B cell (primary cell): ENCODE measurements around the gene LTBP2. TPM values are rescaled to one million over a fixed set of nuclear protein-coding genes. Genes with fewer than 3 reads are reported as not detected.

Experiments used
- ATAC-seq: fragments of 200-7000 bp; cut with Tn5 transposase; one replicate; pipeline ENCODE4 v1.10.0; 2021; ENCODE audit warnings: low read depth, mild to moderate bottlenecking, moderate number of reproducible peaks, moderate library complexity
- CTCF ChIA-PET: fragments of 350-600 bp; sonication (Branson Sonifier 250); formaldehyde crosslinking; loops from one replicate; lab custom pipeline; 2021; ENCODE audit warnings: antibody characterized with exemption, inconsistent platforms; lab: Charles Lee
- POLR2A ChIA-PET: fragments of 350-600 bp; sonication (Branson Sonifier 250); formaldehyde crosslinking; loops from one replicate; lab custom pipeline; 2021; ENCODE audit warnings: antibody characterized with exemption; lab: Charles Lee
- DNase-seq: peaks from one replicate; pipeline ENCODE4 v3.0.0; 2013
- H2AFZ ChIP-seq: 2 replicates; pipeline ENCODE4 v1.6.1; 2012; ENCODE audit warnings: mild to moderate bottlenecking, low read depth, low read length; ENCODE audit not compliant: insufficient read depth, poor library complexity, severe bottlenecking
- H3K27ac ChIP-seq, 2 donors: 1 replicate in 1 of 2; 2 replicates in 1 of 2; pipeline ENCODE4 v1.5.1; 2012 to 2013; ENCODE audit warnings: low read length in 2 of 2, mild to moderate bottlenecking in 2 of 2, moderate library complexity in 1 of 2
- H3K27me3 ChIP-seq, 4 experiments: fragments of 200-600 bp in 1 of 4; sonication (generic) in 1 of 4; replicated peaks in 1 of 4; 1 replicate in 2 of 4; 2 replicates in 2 of 4; pipeline versions ENCODE4 v1.6.1 to v1.7.0; 2013 to 2016; ENCODE audit warnings: low read length in 3 of 4, mild to moderate bottlenecking in 2 of 4, mixed read lengths in 1 of 4, moderate library complexity in 1 of 4; ENCODE audit not compliant: insufficient read depth in 4 of 4, control insufficient read depth in 3 of 4; ENCODE audit errors: control extremely low read depth in 1 of 4
- H3K36me3 ChIP-seq, 2 experiments: replicated peaks in 1 of 2; 1 replicate in 1 of 2; 2 replicates in 1 of 2; pipeline versions ENCODE4 v1.6.1 to v1.7.1; 2013; ENCODE audit warnings: low read length in 1 of 2; ENCODE audit not compliant: insufficient read depth in 2 of 2, control insufficient read depth in 1 of 2; ENCODE audit errors: control extremely low read depth in 1 of 2, extremely low read depth in 1 of 2
- H3K4me1 ChIP-seq, 2 donors: fragments of 200-600 bp in 1 of 2; sonication (generic) in 1 of 2; 1 replicate in 1 of 2; 2 replicates in 1 of 2; pipeline versions ENCODE4 v1.5.1 to v1.6.1; 2013 to 2017; ENCODE audit warnings: low read length in 2 of 2; ENCODE audit not compliant: control insufficient read depth in 2 of 2, insufficient read depth in 2 of 2
- H3K4me2 ChIP-seq: replicated peaks from 2 replicates; pipeline ENCODE3; 2012; ENCODE audit warnings: mild to moderate bottlenecking, low read depth, low read length; ENCODE audit not compliant: poor library complexity, severe bottlenecking
- H3K4me3 ChIP-seq, 5 experiments: fragments of 200-600 bp in 1 of 5; sonication (generic) in 1 of 5; 1 replicate in 3 of 5; 2 replicates in 2 of 5; pipeline versions ENCODE4 v1.5.1 to v1.7.0; 2011 to 2016; ENCODE audit warnings: low read length in 4 of 5, mild to moderate bottlenecking in 4 of 5, low read depth in 2 of 5, control low read depth in 1 of 5, moderate library complexity in 1 of 5; ENCODE audit not compliant: insufficient read depth in 1 of 5; ENCODE audit errors: control extremely low read depth in 1 of 5, extremely low read depth in 1 of 5
- H3K79me2 ChIP-seq: fragments of 200-600 bp; sonication (generic); one replicate; pipeline ENCODE4 v1.6.0; 2016; ENCODE audit warnings: low read length; ENCODE audit not compliant: control insufficient read depth, insufficient read depth
- H3K9ac ChIP-seq: fragments of 200-600 bp; sonication (generic); 2 replicates; pipeline ENCODE4 v1.6.1; 2017; ENCODE audit warnings: mild to moderate bottlenecking, low read length, moderate library complexity
- H3K9me3 ChIP-seq, 3 donors: one replicate each; pipeline versions ENCODE4 v1.6.1 to v1.7.1; 2013; ENCODE audit warnings: low read length in 2 of 3; ENCODE audit not compliant: control insufficient read depth in 2 of 3, insufficient read depth in 1 of 3; ENCODE audit errors: control extremely low read depth in 1 of 3
- H4K20me1 ChIP-seq: 2 replicates; pipeline ENCODE4 v1.6.0; 2012; ENCODE audit warnings: mild to moderate bottlenecking, low read length; ENCODE audit not compliant: insufficient read depth, control insufficient read depth, poor library complexity, severe bottlenecking
- H3K27ac Mint-ChIP-seq: one replicate; pipeline ENCODE4 v1.8.0; 2021; ENCODE audit warnings: mixed read lengths
- H3K27me3 Mint-ChIP-seq: one replicate; pipeline ENCODE4 v1.8.0; 2021; ENCODE audit warnings: mixed read lengths
- H3K4me1 Mint-ChIP-seq: one replicate; pipeline ENCODE4 v1.8.0; 2021; ENCODE audit warnings: mixed read lengths
- H3K4me3 Mint-ChIP-seq: one replicate; pipeline ENCODE4 v1.8.0; 2021; ENCODE audit warnings: mixed read lengths
- H3K9me3 Mint-ChIP-seq: one replicate; pipeline ENCODE4 v1.8.0; 2022; ENCODE audit warnings: mixed read lengths; ENCODE audit not compliant: insufficient read depth
- CTCF ChIP-seq: fragments of 200-600 bp; IDR thresholded peaks from one replicate; pipeline ENCODE4 v1.8.0; 2022; ENCODE audit warnings: antibody characterized with exemption, mild to moderate bottlenecking
- EZH2 ChIP-seq: IDR thresholded peaks from 2 replicates; pipeline ENCODE4 v1.6.1; 2012; ENCODE audit warnings: borderline replicate concordance, low read depth, mild to moderate bottlenecking, moderate library complexity, low read length; ENCODE audit not compliant: insufficient read depth, poor library complexity, severe bottlenecking
- WGBS: methylation state at CpG from one replicate; pipeline ENCODE4 v1.1.5; 2013; ENCODE audit warnings: missing lambda C conversion rate; ENCODE audit not compliant: insufficient coverage; 5-methylcytosine and 5-hydroxymethylcytosine counted together
- intact Hi-C: fragments of 100-400 bp; cut with micrococcal nuclease; formaldehyde crosslinking; loops from one replicate; pipeline ENCODE4 v1.10.0; 2022
- polyA plus RNA-seq: library from polyadenylated mRNA; depleted of rRNA; stranded (reverse); fragments of >200 nt; gene quantifications from 2 replicates; pipeline ENCODE4 v1.2.3, GENCODE V29; 2012
- total RNA-seq, 2 donors: library from RNA; stranded (reverse); fragments of 120-200 nt in 1 of 2; gene quantifications; 1 replicate in 1 of 2; 2 replicates in 1 of 2; pipeline versions ENCODE4 v1.2.3 to v1.2.4, GENCODE V29; 2013 to 2022

LTBP2 gene
- total and polyA plus RNA-seq, 2 donors (not counting 1 experiment from before 2014, with no cell fraction given) = 0.12 to 0.22 TPM

DNA sequence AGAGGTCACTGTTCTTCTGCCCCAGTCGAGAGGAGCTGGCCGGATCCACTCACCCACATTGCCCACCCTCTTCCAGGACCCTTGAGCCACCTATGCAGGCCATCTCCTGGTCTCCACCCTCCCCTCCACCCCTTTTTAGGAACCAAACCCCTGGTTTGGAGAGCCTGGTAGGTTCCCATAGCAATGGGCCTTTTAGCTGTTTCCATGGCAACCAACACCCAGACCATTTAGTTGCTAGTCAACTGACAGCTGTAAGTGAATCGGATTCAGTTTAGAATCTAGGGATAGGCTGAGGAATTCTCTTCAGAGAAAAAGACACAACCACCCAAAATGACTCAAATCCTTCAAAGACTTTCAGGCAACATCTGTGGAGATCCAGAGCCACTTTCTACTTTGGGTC, 135.4 kb downstream of the LTBP2 start:
- H3K4me2 ChIP-seq = no peak overlapping the region
- no peaks in the 10 kb centered on the region for H4K20me1 ChIP-seq
- H3K9me3 ChIP-seq = no peaks in the 10 kb centered on the region
- TF ChIP-seq EZH2 (no peak), CTCF (no peak)
- H3K4me3 ChIP-seq = no peak overlapping the region
- no peaks in the 10 kb centered on the region for H3K79me2 ChIP-seq
- H3K27ac Mint-ChIP-seq = no peak overlapping the region
- DNase-seq (no peak), ATAC-seq (no peak)
- ChIA-PET POLR2A (no interaction called here), CTCF (no interaction called here)
- no peaks in the 10 kb centered on the region for H3K4me1 ChIP-seq
- 100% methylated on average over 3 of the region's 3 CpGs for WGBS
- no peak overlapping the region for H3K27ac ChIP-seq
- H3K4me3 Mint-ChIP-seq = no peak overlapping the region
- no peaks in the 10 kb centered on the region for H3K27me3 Mint-ChIP-seq
- H3K27me3 ChIP-seq = no peaks in the 10 kb centered on the region
- H3K4me1 Mint-ChIP-seq = no peaks in the 10 kb centered on the region
- no peaks in the 10 kb centered on the region for H3K9me3 Mint-ChIP-seq
- H2AFZ ChIP-seq = no peak overlapping the region
- intact Hi-C loops = no loop called here
- H3K9ac ChIP-seq = no peak overlapping the region
- peaks cover 5 to 42% of the 10 kb centered on the region in 2 experiments for H3K36me3 ChIP-seq

- no peak overlapping the region for H3K9ac ChIP-seq
- H3K27me3 Mint-ChIP-seq = no peaks in the 10 kb centered on the region
- H3K27me3 ChIP-seq = no peaks in the 10 kb centered on the region
- H3K9me3 ChIP-seq = no peaks in the 10 kb centered on the region
- ChIA-PET POLR2A (no interaction called here), CTCF (interaction anchor here (0.9 kb wide), 1 partner anchor 113 kb away, joined by 4 read pairs; no protein-coding TSS in a partner anchor)
- no peaks in the 10 kb centered on the region for H3K4me1 Mint-ChIP-seq
- no peaks in the 10 kb centered on the region for H3K4me1 ChIP-seq
- H3K4me3 ChIP-seq = no peak overlapping the region
- no peak overlapping the region for H2AFZ ChIP-seq
- H3K27ac Mint-ChIP-seq = no peak overlapping the region
- H4K20me1 ChIP-seq = no peaks in the 10 kb centered on the region
- ATAC-seq = no peak
- no peaks in the 10 kb centered on the region for H3K79me2 ChIP-seq
- no peak for DNase-seq
- no peak overlapping the region for H3K27ac ChIP-seq
- H3K36me3 ChIP-seq = peaks cover 2 to 37% of the 10 kb centered on the region in 2 experiments
- TF ChIP-seq EZH2 (no peak), CTCF (no peak)
- no peak overlapping the region for H3K4me2 ChIP-seq
- WGBS = 100% methylated on average over 4 of the region's 4 CpGs
- intact Hi-C loops = no loop called here
- no peak overlapping the region for H3K4me3 Mint-ChIP-seq
- no peaks in the 10 kb centered on the region for H3K9me3 Mint-ChIP-seq
Observed at GRCh38 chr14:74476107-74476506, 135.9 kb downstream of the LTBP2 start.
